Neural cell (in vitro differentiated cells): ENCODE results near the gene KIAA2012.

Source experiments
- EP300 ChIP-seq: fragments of 450-650 bp; conservative IDR thresholded peaks from 2 replicates; pipeline ENCODE4 v1.6.1; 2014; ENCODE audit warnings: antibody characterized with exemption, mild to moderate bottlenecking, moderate library complexity; ENCODE audit not compliant: poor library complexity, severe bottlenecking
- EZH2 ChIP-seq: fragments of 200-600, 300-800 bp; shearing (Covaris generic), sonication (generic); IDR thresholded peaks from 2 replicates; pipeline ENCODE4 v1.6.1; 2014; ENCODE audit warnings: antibody characterized with exemption, low read length, borderline replicate concordance, mild to moderate bottlenecking; ENCODE audit not compliant: insufficient read depth, poor library complexity, severe bottlenecking
- POLR2AphosphoS5 ChIP-seq: IDR thresholded peaks from 2 replicates; pipeline ENCODE4 v1.6.1; 2012
- RAD21 ChIP-seq: fragments of 450-650 bp; conservative IDR thresholded peaks from 2 replicates; pipeline ENCODE4 v1.6.1; 2014; ENCODE audit warnings: antibody characterized with exemption, mild to moderate bottlenecking, moderate library complexity
- TAF1 ChIP-seq: IDR thresholded peaks from 2 replicates; pipeline ENCODE4 v1.6.1; 2012; ENCODE audit warnings: low read depth
- TF ChIP-seq, protein P1 (sequence below): fragments of 450-650 bp; IDR thresholded peaks from 2 replicates; pipeline ENCODE4 v1.5.1; 2014; ENCODE audit warnings: antibody characterized with exemption, mild to moderate bottlenecking, moderate library complexity; ENCODE audit not compliant: poor library complexity, severe bottlenecking

DNA sequence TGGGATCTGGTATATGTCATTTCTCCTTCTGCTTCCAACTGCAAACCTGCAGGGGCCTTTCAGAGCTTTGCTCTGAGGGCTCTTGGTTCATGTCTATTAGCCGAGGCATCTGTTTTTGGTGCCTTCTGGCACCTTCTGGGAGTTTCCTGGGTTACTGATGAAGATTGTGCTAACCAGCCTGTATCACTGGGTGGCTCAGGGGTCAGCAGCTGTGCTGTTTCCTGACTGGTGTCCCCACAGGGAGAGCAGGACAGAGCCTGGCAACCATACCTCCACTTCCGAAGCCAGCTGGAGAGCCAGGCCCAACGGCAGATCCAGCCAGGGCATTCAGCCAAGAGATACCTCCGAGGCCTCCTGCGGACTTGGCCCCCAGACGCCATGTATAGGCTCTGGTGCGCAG, 17.5 kb downstream of the KIAA2012 start:
- TF ChIP-seq POLR2AphosphoS5 (no peak), TAF1 (no peak), EP300 (no peak), RAD21 (no peak), EZH2 (no peak)
- TF ChIP-seq, protein P1, sequence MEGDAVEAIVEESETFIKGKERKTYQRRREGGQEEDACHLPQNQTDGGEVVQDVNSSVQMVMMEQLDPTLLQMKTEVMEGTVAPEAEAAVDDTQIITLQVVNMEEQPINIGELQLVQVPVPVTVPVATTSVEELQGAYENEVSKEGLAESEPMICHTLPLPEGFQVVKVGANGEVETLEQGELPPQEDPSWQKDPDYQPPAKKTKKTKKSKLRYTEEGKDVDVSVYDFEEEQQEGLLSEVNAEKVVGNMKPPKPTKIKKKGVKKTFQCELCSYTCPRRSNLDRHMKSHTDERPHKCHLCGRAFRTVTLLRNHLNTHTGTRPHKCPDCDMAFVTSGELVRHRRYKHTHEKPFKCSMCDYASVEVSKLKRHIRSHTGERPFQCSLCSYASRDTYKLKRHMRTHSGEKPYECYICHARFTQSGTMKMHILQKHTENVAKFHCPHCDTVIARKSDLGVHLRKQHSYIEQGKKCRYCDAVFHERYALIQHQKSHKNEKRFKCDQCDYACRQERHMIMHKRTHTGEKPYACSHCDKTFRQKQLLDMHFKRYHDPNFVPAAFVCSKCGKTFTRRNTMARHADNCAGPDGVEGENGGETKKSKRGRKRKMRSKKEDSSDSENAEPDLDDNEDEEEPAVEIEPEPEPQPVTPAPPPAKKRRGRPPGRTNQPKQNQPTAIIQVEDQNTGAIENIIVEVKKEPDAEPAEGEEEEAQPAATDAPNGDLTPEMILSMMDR, result no peak
